GM12891 (cell line): ENCODE results near the gene ROBO1.

Experiments
- POLR2A ChIP-seq: IDR thresholded peaks from 2 replicates; pipeline ENCODE4 v1.6.1; 2011; ENCODE audit warnings: low read depth, low read length, control low read depth
- POLR2AphosphoS5 ChIP-seq: IDR thresholded peaks from 2 replicates; pipeline ENCODE4 v1.6.1; 2011; ENCODE audit warnings: low read depth, low read length, control low read depth
- TAF1 ChIP-seq: IDR thresholded peaks from 2 replicates; pipeline ENCODE4 v1.6.1; 2011; ENCODE audit warnings: low read depth, low read length, control low read depth

DNA sequence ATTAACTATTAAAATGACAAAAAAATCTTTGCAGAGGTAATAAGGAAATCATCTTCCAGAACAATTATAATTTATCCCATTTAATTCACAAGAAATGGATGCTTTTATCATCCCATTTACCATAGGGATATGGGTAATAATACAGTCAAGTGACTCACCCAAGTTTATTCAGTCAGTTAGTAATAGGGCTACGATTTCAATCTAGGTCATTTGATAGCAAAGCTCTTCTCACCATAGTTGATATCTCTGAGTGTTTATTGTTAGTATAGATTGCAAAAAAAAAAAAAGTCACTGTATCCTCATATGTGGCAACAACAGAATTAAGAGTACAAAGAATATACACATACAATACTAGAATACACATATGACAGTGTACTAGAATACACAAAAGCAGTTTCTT, 797.1 kb downstream of the ROBO1 start:
- TF ChIP-seq POLR2AphosphoS5 (no peak), POLR2A (no peak), TAF1 (no peak)
